Measurements from ENCODE around the gene MPC1L. TPM values are rescaled to one million over a fixed set of nuclear protein-coding genes. Genes with fewer than 3 reads are reported as not detected.
"Not testable (repeated sequence)": the region's sequence is repeated elsewhere in the genome, so short reads cannot be mapped to it uniquely, and the experiment has no call there.

Gene MPC1L
- total RNA-seq: not detected
- long read RNA-seq, donor 1: 0 reads
- long read RNA-seq, donor 2: 0 reads

DNA sequence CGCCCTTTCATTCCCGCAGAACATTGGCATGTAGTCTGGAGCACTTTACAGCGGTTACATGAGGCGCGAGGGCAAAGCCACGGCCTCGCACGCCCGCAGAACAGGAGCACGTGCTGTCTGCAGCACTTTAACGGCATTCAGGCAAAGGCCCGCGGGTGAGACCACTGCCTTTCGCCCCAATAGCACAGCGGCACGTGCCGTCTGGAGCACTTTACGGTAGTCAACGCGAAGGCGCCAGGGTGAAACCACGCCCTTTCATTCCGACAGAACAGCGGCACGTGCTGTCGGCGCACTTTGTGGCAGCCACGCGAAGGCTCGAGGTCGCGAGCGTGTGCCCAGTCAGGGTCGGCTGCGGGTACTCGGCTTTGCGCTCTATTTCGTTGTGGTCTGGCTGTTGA is at the start of gene MPC1L:
Gene MPC1L (plus strand): TSS at position 290 of the 398 bp plus-strand sequence. CDS start 138 bp downstream, outside the sequence.
- no peaks in the 10 kb centered on the region for H3K36me3 ChIP-seq (ENCODE audit: low read depth)
- DNase-seq (no peak), ATAC-seq (no peak)
- H3K9me3 ChIP-seq: no peaks in the 10 kb centered on the region
- H3K4me3 ChIP-seq: no peak within 1 kb of the TSS
- TF ChIP-seq, protein P1, sequence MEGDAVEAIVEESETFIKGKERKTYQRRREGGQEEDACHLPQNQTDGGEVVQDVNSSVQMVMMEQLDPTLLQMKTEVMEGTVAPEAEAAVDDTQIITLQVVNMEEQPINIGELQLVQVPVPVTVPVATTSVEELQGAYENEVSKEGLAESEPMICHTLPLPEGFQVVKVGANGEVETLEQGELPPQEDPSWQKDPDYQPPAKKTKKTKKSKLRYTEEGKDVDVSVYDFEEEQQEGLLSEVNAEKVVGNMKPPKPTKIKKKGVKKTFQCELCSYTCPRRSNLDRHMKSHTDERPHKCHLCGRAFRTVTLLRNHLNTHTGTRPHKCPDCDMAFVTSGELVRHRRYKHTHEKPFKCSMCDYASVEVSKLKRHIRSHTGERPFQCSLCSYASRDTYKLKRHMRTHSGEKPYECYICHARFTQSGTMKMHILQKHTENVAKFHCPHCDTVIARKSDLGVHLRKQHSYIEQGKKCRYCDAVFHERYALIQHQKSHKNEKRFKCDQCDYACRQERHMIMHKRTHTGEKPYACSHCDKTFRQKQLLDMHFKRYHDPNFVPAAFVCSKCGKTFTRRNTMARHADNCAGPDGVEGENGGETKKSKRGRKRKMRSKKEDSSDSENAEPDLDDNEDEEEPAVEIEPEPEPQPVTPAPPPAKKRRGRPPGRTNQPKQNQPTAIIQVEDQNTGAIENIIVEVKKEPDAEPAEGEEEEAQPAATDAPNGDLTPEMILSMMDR (IDR thresholded peaks at IDR 0.05): no peak
- peaks cover 9% of the 10 kb centered on the region for H3K4me1 ChIP-seq (ENCODE audit: low read depth)
- intact Hi-C loops (cut with DNase I, micrococcal nuclease): no loop called here

DNA sequence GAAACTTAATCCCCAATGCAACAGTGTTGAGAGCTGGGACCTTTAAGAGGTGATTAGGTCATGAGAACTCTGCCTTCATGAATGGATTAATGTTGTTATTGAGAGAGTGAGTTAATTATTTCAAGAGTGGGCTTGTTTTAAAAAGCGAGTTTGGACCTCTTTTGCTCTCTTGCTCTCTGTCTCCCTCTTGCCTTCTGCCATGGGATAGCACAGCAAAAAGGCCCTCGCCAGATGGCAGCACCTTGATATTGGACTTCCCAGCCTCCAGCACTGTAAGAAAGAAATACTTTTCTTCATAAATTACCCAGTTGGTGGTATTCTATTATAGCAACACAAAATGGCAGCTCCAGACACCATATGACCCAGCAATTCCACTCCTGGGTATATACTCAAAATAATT is 49.5 kb upstream of the MPC1L start:
- DNase-seq (no peak), ATAC-seq (peak; percentile 61)
- Histone ChIP-seq H3K36me3 (ENCODE audit: low read depth) (no peaks in the 10 kb centered on the region), H3K4me3 (no peak overlapping the region), H3K4me1 (ENCODE audit: low read depth) (no peaks in the 10 kb centered on the region), H3K9me3 (no peaks in the 10 kb centered on the region)
- intact Hi-C loops (cut with DNase I, micrococcal nuclease): no loop called here
- TF ChIP-seq, protein P1 (IDR thresholded peaks at IDR 0.05): no peak

DNA sequence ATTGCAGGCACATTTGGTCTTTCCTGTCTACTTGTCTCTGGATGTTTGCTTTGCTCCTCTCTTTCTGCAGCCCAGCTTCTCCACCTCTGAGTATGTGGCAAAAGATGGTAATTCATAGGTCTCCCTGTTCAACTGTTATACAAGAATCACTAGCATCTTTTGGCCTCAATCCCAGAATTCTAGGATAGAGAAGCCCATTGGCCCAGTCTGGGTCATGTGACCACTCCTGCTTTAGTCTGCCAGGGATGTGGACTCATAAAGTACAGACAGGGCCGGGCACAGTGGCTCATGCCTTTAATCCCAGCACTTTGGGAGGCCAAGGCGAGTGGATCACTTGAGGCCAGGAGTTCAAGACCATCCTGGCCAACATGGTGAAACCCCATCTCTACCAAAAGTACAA is 47.8 kb upstream of the MPC1L start:
- intact Hi-C loops (cut with DNase I, micrococcal nuclease); H3K36me3 ChIP-seq (ENCODE audit: low read depth); H3K4me1 ChIP-seq (ENCODE audit: low read depth); H3K9me3 ChIP-seq; H3K4me3 ChIP-seq: not testable (repeated sequence)
- DNase-seq: peak in 1 of 3 donors; percentile 22
- peak; percentile 22 for ATAC-seq

DNA sequence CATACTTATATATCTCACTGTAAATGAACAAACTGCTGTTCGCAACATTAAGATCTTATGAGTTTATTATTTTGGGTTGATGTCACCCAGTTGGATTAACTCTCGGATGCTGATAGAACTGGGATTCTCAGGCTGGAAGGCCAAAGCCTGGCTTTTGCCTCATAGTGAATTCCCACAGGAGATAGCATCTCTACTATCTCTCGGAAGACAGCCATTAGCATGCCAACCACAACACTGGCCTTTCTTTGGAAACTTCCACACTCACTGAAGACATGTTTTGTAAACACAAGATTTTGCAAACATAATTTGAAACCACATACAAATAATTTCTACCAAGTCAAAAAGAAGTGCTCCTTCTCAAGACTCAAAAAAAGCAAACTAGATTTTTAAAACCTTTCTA is 46.9 kb upstream of the MPC1L start:
- Histone ChIP-seq H3K4me3 (no peak overlapping the region), H3K36me3 (ENCODE audit: low read depth) (no peaks in the 10 kb centered on the region), H3K4me1 (ENCODE audit: low read depth) (no peaks in the 10 kb centered on the region), H3K9me3 (no peaks in the 10 kb centered on the region)
- intact Hi-C loops (cut with DNase I, micrococcal nuclease): no loop called here
- no peak for ATAC-seq
- DNase-seq: no peak
- TF ChIP-seq, protein P1 (IDR thresholded peaks at IDR 0.05): no peak

DNA sequence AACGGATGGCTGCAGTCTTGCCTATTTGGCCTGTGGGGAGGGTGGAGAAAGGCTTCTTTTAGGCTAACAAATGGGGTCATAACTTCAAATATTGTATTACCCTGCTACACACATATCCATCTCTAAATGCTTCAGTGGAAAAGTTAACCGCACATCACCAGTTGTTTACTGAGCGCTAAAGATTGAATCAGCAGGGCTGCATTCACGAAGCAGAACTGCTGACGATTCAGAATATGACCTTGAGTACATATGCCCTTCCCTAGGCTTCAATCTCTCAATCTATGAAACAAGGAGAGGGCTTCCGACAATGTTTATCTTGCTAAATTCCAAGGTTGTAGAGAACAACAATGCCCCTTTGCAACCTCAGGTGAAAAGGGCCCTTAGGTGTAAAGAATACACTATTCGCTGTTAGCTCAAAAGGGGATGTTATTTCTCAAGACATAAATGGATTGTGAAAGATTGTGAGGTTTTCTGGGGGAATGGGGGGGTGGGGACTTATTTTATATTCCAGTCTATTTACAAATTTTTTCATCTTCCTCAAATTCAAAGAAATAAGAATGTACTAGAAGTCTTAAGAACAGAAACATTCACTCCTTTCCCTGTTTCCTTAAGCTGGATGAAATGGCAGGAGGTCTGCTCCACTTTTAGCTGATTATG is 45.1 kb upstream of the MPC1L start:
- intact Hi-C loops (cut with DNase I, micrococcal nuclease): no loop called here
- TF ChIP-seq, protein P1 (IDR thresholded peaks at IDR 0.05): no peak
- peaks cover 6% of the 10 kb centered on the region for H3K4me1 ChIP-seq (ENCODE audit: low read depth)
- DNase-seq (no peak), ATAC-seq (no peak)
- no peak overlapping the region for H3K4me3 ChIP-seq
- H3K9me3 ChIP-seq: no peaks in the 10 kb centered on the region
- H3K36me3 ChIP-seq (ENCODE audit: low read depth): no peaks in the 10 kb centered on the region

DNA sequence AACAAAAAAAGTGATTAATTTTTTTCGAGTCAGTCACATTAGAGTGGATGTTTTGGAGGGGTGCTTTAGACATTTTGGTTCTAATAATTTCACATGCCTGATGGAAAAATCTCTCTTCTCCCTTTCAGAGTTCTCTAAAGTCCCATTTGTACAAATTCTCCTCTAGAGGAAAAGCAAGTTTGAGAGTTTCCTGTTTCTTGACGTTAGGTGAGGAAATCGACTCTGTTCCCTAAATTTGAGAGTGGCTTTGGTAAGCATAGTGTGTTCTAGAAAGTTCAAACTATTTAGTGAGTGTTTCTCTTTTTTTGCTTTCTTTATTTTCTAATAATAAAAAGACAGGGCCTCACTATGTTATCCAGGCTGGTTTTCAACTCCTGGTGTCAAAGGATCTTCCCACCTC is 44.1 kb upstream of the MPC1L start:
- TF ChIP-seq, protein P1 (IDR thresholded peaks at IDR 0.05): no peak
- DNase-seq: no peak
- Histone ChIP-seq H3K36me3 (ENCODE audit: low read depth) (no peaks in the 10 kb centered on the region), H3K9me3 (no peaks in the 10 kb centered on the region), H3K4me1 (ENCODE audit: low read depth) (peaks cover 6% of the 10 kb centered on the region), H3K4me3 (no peak overlapping the region)
- intact Hi-C loops (cut with DNase I, micrococcal nuclease): no loop called here
- ATAC-seq: no peak
